ENCODE results near the gene CDK16. TPM values are rescaled to one million over a fixed set of nuclear protein-coding genes. Genes with fewer than 3 reads are reported as not detected.

CDK16 gene
- total and polyA plus RNA-seq, 2 of the 13 experiments (the other 11 are each of a cell fraction or from before 2014, with no cell fraction given) = 64.5 to 225 TPM

GRCh38 chrX:47235691-47236103 is 17.2 kb downstream of the CDK16 start (continued):
- no peak for TF ChIP-seq USF2 (IDR thresholded peaks at IDR 0.05; ENCODE audit: low read depth, low read length)
- TF ChIP-seq USF2 (CRISPR knock-in tag; IDR thresholded peaks at IDR 0.05; ENCODE audit: borderline replicate concordance) = no peak
- no peak for TF ChIP-seq PCBP1 (IDR thresholded peaks at IDR 0.05; ENCODE audit: borderline replicate concordance, low read depth, low read length)
- TF ChIP-seq ZSCAN31 (CRISPR knock-in tag; IDR thresholded peaks at IDR 0.05; ENCODE audit: low read depth) = no peak
- no peak for TF ChIP-seq MTA1 (CRISPR knock-in tag; IDR thresholded peaks at IDR 0.05; ENCODE audit: borderline replicate concordance)
- no peak for TF ChIP-seq ZNF431 (CRISPR knock-in tag; IDR thresholded peaks at IDR 0.05; ENCODE audit: borderline replicate concordance, low read depth)
- TF ChIP-seq ARHGAP35 (CRISPR knock-in tag; IDR thresholded peaks at IDR 0.05; ENCODE audit: borderline replicate concordance) = no peak
- no peak for TF ChIP-seq UBTF (CRISPR knock-in tag; IDR thresholded peaks at IDR 0.05)
- no peak for TF ChIP-seq POGZ (CRISPR knock-in tag; IDR thresholded peaks at IDR 0.05)
- TF ChIP-seq ZNF33A (CRISPR knock-in tag; IDR thresholded peaks at IDR 0.05; ENCODE audit: borderline replicate concordance) = no peak
- TF ChIP-seq CBX5 (CRISPR knock-in tag; IDR thresholded peaks at IDR 0.05; ENCODE audit: borderline replicate concordance) = no peak
- TF ChIP-seq SRSF9 (IDR thresholded peaks at IDR 0.05; ENCODE audit: borderline replicate concordance, insufficient read depth, low read depth, low read length, poor library complexity, severe bottlenecking) = no peak
- peak; percentile 28; the same call in 1 of the 2 replicates for TF ChIP-seq FOSL2 (CRISPR knock-in tag; IDR thresholded peaks at IDR 0.05)
- TF ChIP-seq NR2C2 (CRISPR knock-in tag; IDR thresholded peaks at IDR 0.05; ENCODE audit: borderline replicate concordance) = no peak
- no peak for TF ChIP-seq ZNF703 (CRISPR knock-in tag; IDR thresholded peaks at IDR 0.05; ENCODE audit: borderline replicate concordance)
- no peak for TF ChIP-seq MZF1 (CRISPR knock-in tag; IDR thresholded peaks at IDR 0.05; ENCODE audit: borderline replicate concordance)
- TF ChIP-seq MTERF4 (CRISPR knock-in tag; IDR thresholded peaks at IDR 0.05) = no peak
- TF ChIP-seq E2F5 (CRISPR knock-in tag; conservative IDR thresholded peaks at IDR 0.05) = no peak
- TF ChIP-seq GATAD2A (CRISPR knock-in tag; IDR thresholded peaks at IDR 0.05) = peak; percentile 36; the same call in 1 of the 2 replicates
- TF ChIP-seq BATF2 (CRISPR knock-in tag; IDR thresholded peaks at IDR 0.05) = no peak
- no peak for TF ChIP-seq AHR (CRISPR knock-in tag; IDR thresholded peaks at IDR 0.05)

Data from HepG2 (cell line).